GM18498 (cell line): ENCODE results near the gene ATCAY.
"Not testable (repeated sequence)": the region's sequence is repeated elsewhere in the genome, so short reads cannot be mapped to it uniquely, and the experiment has no call there.

ENCODE experiments used
- ATAC-seq: cut with Tn5 transposase; IDR thresholded peaks from one replicate; pipeline ENCODE4 v1.9.1; 2021; ENCODE audit warnings: mild to moderate bottlenecking, moderate library complexity; ENCODE audit not compliant: unreplicated experiment

The ATCAY gene

GRCh38 chr19:3899531-3900294 lies 19.2 kb downstream of the ATCAY start:
- ATAC-seq = no peak

- ATAC-seq = no peak
These were observed 22.0 kb downstream of the ATCAY start for GRCh38 chr19:3902317-3902973.

- no peak for ATAC-seq
These were observed 23.7 kb downstream of the ATCAY start for GRCh38 chr19:3904233-3904632.

- ATAC-seq = no peak
These were observed 27.3 kb downstream of the ATCAY start for GRCh38 chr19:3907626-3908265.

- no peak for ATAC-seq
These were observed 28.0 kb downstream of the ATCAY start for GRCh38 chr19:3908266-3909054.

- no peak for ATAC-seq
These were observed 29.6 kb downstream of the ATCAY start for GRCh38 chr19:3910105-3910504.

- ATAC-seq = no peak
These were observed 33.7 kb downstream of the ATCAY start for GRCh38 chr19:3914199-3914598.

GRCh38 chr19:3916033-3916432 lies 35.5 kb downstream of the ATCAY start:
- ATAC-seq = no peak

- ATAC-seq = no peak
These were observed 39.3 kb downstream of the ATCAY start for GRCh38 chr19:3919793-3920192.

- no peak for ATAC-seq
These were observed 42.7 kb downstream of the ATCAY start for GRCh38 chr19:3923096-3923758.

- no peak for ATAC-seq
These were observed 43.4 kb downstream of the ATCAY start for GRCh38 chr19:3923912-3924311.

GRCh38 chr19:3931041-3931440 lies 50.6 kb downstream of the ATCAY start:
- ATAC-seq = no peak

GRCh38 chr19:3932931-3933810 lies 52.7 kb downstream of the ATCAY start, which contains the start of gene NMRK2:
TSS of gene NMRK2 (plus strand) at chr19:3933069. CDS start at chr19:3933672, 603 bp downstream.
- ATAC-seq = no peak

GRCh38 chr19:3936506-3937442 lies 56.3 kb downstream of the ATCAY start:
- ATAC-seq = no peak

GRCh38 chr19:3938300-3938950 lies 57.9 kb downstream of the ATCAY start:
- not testable (repeated sequence) for ATAC-seq

GRCh38 chr19:3942790-3943409 lies 62.4 kb downstream of the ATCAY start:
- ATAC-seq = no peak

- ATAC-seq = no peak
These were observed 63.7 kb downstream of the ATCAY start for GRCh38 chr19:3944018-3944721.
